HG02642 (cell line): ENCODE data around the gene CRB3.

Source experiments
- ATAC-seq: cut with Tn5 transposase; IDR thresholded peaks from one replicate; pipeline ENCODE4 v1.9.1; 2021; ENCODE audit warnings: mild to moderate bottlenecking; ENCODE audit not compliant: unreplicated experiment, poor library complexity

The CRB3 gene

DNA sequence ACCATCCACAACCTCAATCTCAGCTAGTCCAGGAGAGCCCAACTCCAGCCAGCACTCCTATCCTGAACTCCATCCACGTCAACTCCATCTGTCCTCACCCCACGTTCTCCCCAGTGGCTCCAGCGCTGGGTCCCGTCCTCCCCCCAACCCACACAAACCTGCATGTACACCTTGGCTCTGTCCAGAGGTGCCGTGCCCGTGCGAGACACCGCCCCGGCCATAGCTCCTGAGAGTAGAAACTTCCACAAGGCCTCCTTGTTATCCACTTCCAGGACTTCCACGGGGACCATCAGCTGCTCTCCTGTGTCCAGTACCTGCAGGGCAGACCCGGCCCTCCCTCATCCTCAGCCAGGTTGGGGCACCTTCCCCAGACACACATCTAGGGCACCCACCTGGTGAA, 32.2 kb upstream of the CRB3 start:
- no peak for ATAC-seq

DNA sequence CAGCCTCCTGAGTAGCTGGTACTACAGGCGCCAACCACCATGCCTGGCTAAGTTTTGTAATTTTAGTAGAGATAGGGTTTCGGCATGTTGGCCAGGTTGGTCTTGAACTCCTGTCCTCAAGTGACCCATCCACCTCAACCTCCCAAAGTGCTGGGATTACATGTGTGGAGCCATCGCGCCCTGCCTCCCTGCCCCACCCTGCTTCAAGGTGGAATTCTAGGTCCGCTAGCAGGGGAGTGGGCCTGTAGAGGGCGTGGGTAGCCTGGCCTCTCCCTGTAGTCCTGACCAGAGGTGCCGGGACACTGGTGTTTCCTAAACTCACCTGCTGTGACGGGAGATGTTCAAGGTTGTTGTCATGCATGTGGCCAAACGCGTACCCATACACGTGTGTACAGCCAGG, 30.9 kb upstream of the CRB3 start:
- no peak for ATAC-seq

DNA sequence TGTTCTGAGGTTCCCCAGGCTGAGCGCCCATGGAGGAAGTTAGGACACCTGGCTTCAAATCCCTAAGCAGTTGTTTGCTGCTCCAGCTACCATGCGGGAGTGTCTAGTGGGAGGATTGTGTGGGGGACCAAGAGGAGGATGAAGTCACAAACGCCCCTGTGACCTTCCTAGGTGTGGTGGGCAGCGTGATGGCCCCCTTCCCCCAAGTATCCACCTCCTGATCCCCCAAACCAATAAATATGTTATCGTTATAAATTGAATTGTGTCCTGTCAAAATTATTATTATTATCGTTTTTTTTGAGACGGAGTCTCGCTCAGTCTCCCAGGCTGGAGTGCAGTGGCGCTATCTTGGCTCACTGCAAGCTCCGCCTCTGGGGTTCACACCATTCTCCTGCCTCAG, 30.4 kb upstream of the CRB3 start, which contains the start of gene SLC25A41:
TSS of gene SLC25A41 (minus strand) at position 101 of the 400 bp plus-strand sequence. CDS start at position 31, 70 bp downstream.
- no peak for ATAC-seq

- no peak for ATAC-seq
Measured at GRCh38 chr19:6439743-6440142, 24.3 kb upstream of the CRB3 start.

DNA sequence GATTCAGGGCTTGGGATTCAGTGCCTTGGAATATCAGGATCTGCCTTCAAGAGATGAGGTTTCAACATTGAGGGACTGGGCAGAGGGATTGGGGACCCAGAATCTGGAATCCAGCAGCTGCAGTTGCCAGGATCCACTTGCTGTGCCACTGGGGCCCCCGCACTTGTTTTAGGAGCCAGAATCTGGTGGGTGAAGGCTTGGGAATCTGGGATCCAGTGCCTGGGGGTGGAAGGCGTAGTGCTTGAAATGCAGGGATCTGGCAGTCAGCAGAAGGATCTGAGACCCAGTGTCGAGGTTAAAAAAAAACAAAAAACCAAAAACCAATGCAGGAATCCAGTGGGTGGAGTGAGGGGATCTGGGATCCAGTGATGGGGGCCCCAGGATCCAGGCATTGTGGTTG, 23.2 kb upstream of the CRB3 start:
- no peak for ATAC-seq

GRCh38 chr19:6442087-6442688, 21.9 kb upstream of the CRB3 start:
- ATAC-seq: no peak

DNA sequence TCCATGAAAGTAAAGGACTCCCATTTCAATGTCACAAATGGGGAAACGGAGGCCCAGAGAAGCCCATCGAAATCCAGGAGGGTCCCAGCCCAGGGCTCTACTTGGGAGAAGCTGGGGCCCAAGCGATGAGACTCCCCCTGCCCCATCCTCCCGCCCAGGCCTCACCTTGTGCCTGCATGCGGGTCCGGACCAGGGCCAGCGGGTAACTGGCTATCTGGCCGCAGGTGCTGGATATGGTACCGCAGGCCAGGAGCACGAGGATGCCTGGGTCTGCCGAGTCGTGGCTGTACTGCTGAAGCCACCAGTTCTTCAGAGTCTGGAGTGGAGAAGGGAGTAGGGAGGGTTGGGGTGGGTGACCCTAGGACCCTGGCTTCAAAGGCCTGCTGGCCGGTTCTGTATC, 20.1 kb upstream of the CRB3 start:
- no peak for ATAC-seq

DNA sequence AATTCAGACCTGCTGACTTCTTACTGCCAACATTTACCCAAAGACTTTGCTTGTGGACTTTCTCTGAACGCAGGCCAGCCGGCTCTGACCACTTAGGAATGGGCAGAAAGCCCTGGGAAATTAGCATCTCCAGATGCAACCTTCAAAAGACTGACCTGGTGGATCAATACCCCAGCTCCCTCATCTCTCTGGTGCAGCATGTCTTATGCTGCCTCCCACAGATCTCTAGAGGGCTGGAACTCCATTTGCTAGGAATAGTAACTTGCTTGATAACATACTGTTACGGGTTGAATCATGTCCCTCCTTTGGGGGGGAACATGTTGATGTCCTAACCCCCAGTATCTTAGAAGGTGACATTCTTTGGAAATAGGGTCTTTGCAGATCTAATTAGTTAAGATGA, 17.6 kb upstream of the CRB3 start:
- ATAC-seq: no peak

- ATAC-seq: no peak
Measured at GRCh38 chr19:6448045-6448444, 16.0 kb upstream of the CRB3 start.

- ATAC-seq: no peak
Measured at GRCh38 chr19:6450166-6450565, 13.9 kb upstream of the CRB3 start.

DNA sequence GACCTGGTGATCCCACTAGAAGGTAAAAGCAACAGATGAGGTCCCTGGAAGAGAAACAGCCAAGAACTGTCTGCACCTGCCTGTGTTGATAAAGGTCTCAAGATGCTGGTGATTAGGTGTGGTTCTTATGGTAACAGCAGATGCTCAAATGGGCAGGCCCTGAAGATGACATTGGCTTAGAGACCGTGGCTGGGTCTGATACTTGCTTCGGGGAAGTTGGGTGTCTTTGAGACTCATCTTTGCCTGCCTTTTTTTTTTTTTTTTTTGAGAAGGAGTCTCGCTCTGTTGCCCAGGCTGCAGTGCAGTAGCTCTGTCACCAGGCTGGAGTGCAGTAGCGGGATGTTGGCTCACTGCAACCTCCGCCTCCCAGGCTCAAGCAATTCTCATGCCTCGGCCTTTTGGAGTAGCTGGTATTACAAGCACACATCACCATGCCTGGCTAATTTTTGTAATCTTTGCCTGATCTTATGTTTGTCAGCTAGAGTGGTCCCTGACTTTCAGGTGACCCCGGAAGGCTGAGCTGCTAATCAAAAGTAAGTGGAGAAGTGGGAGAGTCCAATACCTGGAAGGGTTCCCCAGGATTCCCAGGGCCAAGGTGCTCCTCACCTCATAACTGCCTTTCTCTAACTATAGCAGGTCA, 12.4 kb upstream of the CRB3 start:
- ATAC-seq: no peak

DNA sequence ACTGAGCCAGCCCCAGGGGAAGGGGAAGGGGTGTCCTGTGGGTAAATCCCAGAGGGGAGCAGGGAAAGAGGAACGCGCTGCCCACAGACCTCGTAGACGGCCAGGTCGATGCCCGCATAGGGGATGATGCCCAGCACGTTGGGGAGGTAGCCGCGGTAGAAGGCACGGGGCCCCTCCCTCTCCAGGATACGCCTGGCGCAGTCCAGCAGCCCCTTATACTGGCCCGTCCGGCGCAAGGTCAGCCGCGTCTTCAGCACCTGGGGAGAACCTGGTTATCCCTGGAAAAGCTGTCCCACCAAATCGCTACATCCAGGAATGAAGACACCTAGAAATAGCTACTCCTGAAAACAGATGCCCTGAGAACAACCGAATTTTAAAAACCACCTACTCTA, 11.9 kb upstream of the CRB3 start:
- ATAC-seq: no peak

GRCh38 chr19:6452899-6453298, 11.2 kb upstream of the CRB3 start:
- no peak for ATAC-seq

DNA sequence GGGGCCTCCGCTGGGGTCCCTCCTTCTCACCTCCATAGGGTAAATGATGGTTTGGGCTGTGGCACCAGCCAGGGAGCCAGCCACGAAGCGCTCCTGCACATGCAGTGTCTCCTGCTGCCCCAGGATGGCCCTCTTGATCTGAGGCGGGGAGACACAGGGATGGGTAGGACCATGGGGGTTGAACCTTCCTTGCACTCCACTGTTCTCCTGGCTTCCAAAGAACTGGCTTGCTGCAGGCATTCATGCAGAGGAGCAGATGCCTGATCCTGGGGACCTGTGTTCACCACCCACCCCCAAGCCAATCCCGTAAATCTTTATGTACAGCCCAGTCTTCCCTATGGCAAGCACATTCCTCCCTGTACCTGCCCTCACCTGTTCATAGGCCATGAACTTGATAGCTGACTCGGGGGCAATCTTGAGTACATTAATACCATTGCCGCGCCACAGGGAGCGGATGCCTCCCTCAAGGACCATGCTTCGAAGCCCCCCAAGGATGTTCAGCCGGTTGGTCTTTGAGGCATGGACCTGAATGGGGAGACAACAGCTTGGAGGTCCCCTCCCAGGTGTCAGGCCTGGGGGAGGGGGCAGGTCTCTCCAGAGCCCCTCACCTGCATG, 10.0 kb upstream of the CRB3 start:
- ATAC-seq: no peak

DNA sequence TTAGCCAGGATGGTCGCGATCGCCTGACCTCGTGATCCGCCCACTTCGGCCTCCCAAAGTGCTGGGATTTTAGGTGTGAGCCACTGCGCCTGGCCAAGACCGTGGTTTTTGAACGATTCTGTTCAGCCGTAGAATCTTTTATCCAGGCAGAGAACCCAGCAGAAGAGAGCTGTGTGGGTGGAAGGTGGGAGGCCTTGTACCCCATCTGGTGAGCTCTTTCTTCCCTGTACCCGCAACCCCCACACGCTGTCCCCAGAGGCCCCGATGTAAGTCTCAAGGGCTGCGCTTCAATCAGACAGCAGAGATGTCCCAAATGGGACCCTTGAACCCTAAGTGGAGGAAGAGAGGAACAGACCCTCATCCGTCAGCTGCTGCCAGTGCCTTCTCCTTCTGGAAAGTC, 8.1 kb upstream of the CRB3 start:
- ATAC-seq: no peak

GRCh38 chr19:6457958-6458694, 5.9 kb upstream of the CRB3 start:
- no peak for ATAC-seq

- no peak for ATAC-seq
Measured at GRCh38 chr19:6458695-6459261, 5.3 kb upstream of the CRB3 start.

DNA sequence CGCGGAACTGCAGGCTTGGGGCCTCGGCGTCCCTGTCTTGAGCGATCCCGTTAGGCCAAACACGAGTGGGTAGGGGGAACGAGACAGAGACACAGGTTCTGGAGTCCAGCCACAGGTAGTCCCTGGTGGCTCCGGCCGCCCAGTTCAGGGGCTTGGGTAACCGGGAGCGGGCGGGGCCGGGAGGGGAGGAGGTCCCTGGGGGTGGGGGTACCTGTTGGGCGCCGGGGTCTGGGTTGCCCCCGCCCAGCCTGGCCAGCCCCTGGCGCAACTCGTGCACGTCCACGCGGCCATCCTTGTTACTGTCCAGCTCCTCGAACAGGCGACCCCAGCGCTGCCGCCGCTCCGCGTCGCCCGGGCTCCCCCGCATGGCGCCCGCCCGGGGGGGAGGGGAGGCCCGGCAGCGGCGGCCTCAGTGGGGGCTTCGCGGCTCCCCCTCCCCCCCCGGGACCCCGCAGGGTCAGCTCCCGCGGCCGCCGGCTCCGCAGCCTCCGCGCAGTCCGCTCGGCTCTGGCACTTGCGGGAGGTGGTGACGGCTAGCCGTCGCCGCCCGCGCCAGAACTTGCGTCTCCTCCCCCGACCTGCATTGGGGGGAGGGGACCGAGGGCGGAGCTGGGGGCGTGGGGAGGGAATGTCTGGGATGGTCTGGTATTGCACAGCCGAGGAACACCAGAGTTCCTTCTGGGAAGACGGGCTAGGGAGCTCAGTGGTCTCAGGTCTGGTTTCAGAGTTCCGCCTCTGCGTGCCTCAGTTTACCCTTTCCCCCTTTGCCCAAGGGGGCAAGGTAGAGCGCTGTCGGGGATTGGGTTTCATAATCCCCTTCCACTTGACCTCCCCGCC, 4.6 kb upstream of the CRB3 start, which contains the start of gene SLC25A23:
TSS of gene SLC25A23 (minus strand) at position 531 of the 837 bp plus-strand sequence. CDS start at position 367, 164 bp downstream.
- peak; percentile 42 for ATAC-seq

- peak; percentile 83 for ATAC-seq
Measured at GRCh38 chr19:6460099-6460884, 3.8 kb upstream of the CRB3 start.
